ENCODE data around the gene PPP2R5C. TPM values are rescaled to one million over a fixed set of nuclear protein-coding genes. Genes with fewer than 3 reads are reported as not detected.

The PPP2R5C gene
- total and polyA plus RNA-seq, 2 of the 8 experiments (the other 6 are each of a cell fraction or from before 2014, with no cell fraction given) = 49.6 to 95.9 TPM

GRCh38 chr14:101881426-101881825, 119.9 kb downstream of the PPP2R5C start:
- Histone ChIP-seq H4K5ac (ENCODE audit: insufficient read length, low read depth, low read length) (no peak overlapping the region), H4K20me1 (replicated peaks in 1 of 2; ENCODE audit: control insufficient read depth in 1 of 2, insufficient read depth in 2 of 2, low read length in 2 of 2) (peaks cover 0 to 5% of the 10 kb centered on the region in 2 experiments), H3K79me2 (ENCODE audit: control insufficient read depth in 1 of 2, insufficient read depth in 2 of 2, low read length in 2 of 2) (no peaks in the 10 kb centered on the region), H4K91ac (replicated peaks; ENCODE audit: insufficient read length, low read length) (no peak overlapping the region), H3K4ac (replicated peaks; ENCODE audit: insufficient read length, low read depth, low read length) (no peak overlapping the region), H3K9ac (replicated peaks in 1 of 4; ENCODE audit: extremely low read depth in 1 of 4, low read depth in 3 of 4, low read length in 3 of 4) (no peak overlapping the region), H3K27me3 (replicated peaks in 1 of 4; ENCODE audit: control insufficient read depth in 3 of 4, extremely low read depth in 1 of 4, insufficient read depth in 3 of 4, low read length in 3 of 4) (no peaks in the 10 kb centered on the region), H3K4me2 (ENCODE audit: insufficient read depth in 1 of 2, low read depth in 2 of 2, low read length in 2 of 2) (no peak overlapping the region), H2BK20ac (ENCODE audit: low read length) (no peak overlapping the region), H2BK120ac (replicated peaks; ENCODE audit: low read depth, low read length) (no peak overlapping the region), H3K4me1 (replicated peaks in 1 of 4; ENCODE audit: control insufficient read depth in 3 of 4, insufficient read depth in 4 of 4, low read length in 3 of 4) (no peaks in the 10 kb centered on the region), H2BK12ac (ENCODE audit: low read depth, low read length) (no peak overlapping the region), H3K4me3 (ENCODE audit: extremely low read depth in 1 of 4, insufficient read depth in 2 of 4, low read depth in 3 of 4, low read length in 4 of 4) (no peak overlapping the region), H3K18ac (ENCODE audit: extremely low read depth, low read length) (no peak overlapping the region), H3K23me2 (ENCODE audit: low read depth, low read length) (no peaks in the 10 kb centered on the region), H3K27ac (ENCODE audit: low read depth, low read length) (no peak overlapping the region), H3K23ac (ENCODE audit: insufficient read length) (no peak overlapping the region), H3K79me1 (ENCODE audit: low read depth, low read length) (peaks cover 2% of the 10 kb centered on the region; the same call in 1 of the 2 replicates), H3K56ac (replicated peaks; ENCODE audit: insufficient read length, low read depth, low read length) (no peak overlapping the region), H2AFZ (ENCODE audit: low read length) (no peak overlapping the region), H4K8ac (ENCODE audit: extremely low read depth, insufficient read depth, low read length) (no peak overlapping the region), H2AK5ac (ENCODE audit: low read depth, low read length) (no peak overlapping the region), H2BK5ac (ENCODE audit: low read depth, low read length) (no peak overlapping the region; the same call in 1 of the 2 replicates), H3K14ac (ENCODE audit: insufficient read length) (no peak overlapping the region), H3K9me3 (ENCODE audit: insufficient read depth in 2 of 2, low read depth in 1 of 2, low read length in 1 of 2) (no peaks in the 10 kb centered on the region), H3K36me3 (ENCODE audit: control insufficient read depth in 2 of 4, insufficient read depth in 4 of 4, low read length in 3 of 4) (peaks cover 0 to 9% (median 1%) of the 10 kb centered on the region in 4 experiments; a peak in 4 of 8 replicates), H2BK15ac (ENCODE audit: low read length) (no peak overlapping the region)
- TF ChIP-seq GABPA (IDR thresholded peaks at IDR 0.05; ENCODE audit: borderline replicate concordance, insufficient read depth, low read length) = no peak
- TF ChIP-seq CBX8 (IDR thresholded peaks at IDR 0.05; ENCODE audit: borderline replicate concordance, low read depth, low read length) = no peak
- CTCF ChIA-PET (ENCODE audit: partially characterized antibody) = interaction anchor here (0.7 kb wide), 1 partner anchor 110 kb away, joined by 3 read pairs; no protein-coding TSS in a partner anchor
- FAIRE-seq (no peak), DNase-seq (ENCODE audit: low read depth in 1 of 2, low spot score in 2 of 2) (no peak)
- WGBS, 2 experiments (ENCODE audit: extremely low coverage in 1 of 2, insufficient coverage in 1 of 2, insufficient read length in 1 of 2, insufficient replicate concordance in 2 of 2, low coverage in 1 of 2, low lambda C conversion rate in 2 of 2, missing lambda C conversion rate in 1 of 2) = 96% methylated on average over 11 of the region's 11 CpGs; no CpG with 5 or more reads in 1 of the 2 experiments
- POLR2A ChIA-PET (ENCODE audit: partially characterized antibody) = no interaction called here
